HG02571 (cell line): ENCODE measurements around the gene GJC3.
"Not testable (repeated sequence)": the region's sequence is repeated elsewhere in the genome, so short reads cannot be mapped to it uniquely, and the experiment has no call there.

Experiments used
- ATAC-seq: cut with Tn5 transposase; IDR thresholded peaks from one replicate; pipeline ENCODE4 v1.9.1; 2021; ENCODE audit warnings: mild to moderate bottlenecking, moderate library complexity; ENCODE audit not compliant: unreplicated experiment

The GJC3 gene

DNA sequence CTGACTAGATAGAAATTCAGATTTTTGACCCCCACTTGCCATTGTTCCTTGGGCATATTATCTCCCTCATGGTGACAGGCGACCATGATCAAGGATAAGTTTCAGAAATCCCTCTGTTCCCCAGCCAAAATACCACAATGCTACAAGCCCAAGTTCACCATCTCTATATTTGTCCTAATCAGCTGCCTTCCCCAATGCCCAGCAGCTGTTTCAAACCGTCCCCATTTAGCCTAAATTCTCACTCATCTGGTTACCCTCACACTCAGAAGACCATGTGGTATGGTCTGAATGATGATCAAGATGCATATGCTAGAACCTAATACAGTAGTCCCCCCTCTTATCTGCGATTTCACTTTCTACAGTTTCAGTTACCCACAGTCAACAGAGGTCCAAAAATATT is 956 bp upstream of the GJC3 start:
- no peak for ATAC-seq

DNA sequence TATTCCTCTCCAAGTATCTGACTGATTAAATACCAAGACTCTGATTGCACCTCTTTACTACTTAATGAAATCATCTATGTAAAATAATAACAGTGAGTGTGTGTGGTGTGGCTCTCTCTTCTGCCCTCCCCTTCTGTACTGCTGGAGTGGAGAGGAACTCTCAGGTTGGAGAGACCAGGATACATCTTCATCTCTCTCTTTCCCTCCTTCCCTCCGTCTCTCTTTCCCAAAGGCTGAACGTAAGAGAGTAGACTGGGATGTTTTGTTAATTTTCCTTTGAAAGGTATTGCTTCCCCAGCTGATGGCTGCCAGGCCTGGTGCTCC is 272 bp upstream of the GJC3 start:
- ATAC-seq, result no peak

DNA sequence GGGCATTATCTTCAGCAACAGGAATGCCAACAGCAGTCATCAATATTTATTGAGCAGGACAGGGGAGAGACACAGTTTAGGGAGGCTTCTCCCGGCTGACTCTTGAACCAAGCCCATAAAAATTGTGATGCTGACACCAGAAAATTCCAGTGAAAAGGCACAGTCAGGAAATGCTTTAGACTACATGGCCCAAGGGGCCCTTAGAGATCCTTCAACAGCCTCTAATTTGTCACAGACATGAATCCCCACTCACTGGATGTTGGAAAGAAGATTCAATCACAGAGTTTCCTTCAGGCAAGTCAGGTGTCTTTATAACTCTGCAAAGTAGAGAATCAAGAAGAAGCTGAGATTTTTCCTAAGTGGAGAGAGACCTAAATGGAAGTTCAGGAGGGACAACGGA is 1.2 kb downstream of the GJC3 start:
- ATAC-seq, result no peak

DNA sequence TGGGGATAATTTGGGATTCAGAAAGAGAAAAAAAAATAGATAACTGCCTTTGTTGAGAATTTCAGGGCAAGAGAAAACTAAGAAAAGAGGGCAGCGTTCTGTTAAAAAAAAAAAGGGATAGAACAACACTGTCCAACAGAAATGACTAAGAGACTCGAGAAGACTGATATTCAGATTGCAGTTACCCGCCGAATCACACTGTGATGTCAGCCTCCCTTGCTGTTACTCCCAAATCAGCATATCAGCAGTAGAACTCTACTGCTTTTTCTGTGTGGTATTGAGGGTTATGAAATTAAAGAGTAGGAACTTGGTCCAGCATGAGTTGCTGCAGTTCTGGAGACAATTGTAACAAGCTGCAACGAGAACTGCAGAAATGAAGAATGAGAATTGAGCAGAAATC is 1.9 kb downstream of the GJC3 start:
- no peak for ATAC-seq

DNA sequence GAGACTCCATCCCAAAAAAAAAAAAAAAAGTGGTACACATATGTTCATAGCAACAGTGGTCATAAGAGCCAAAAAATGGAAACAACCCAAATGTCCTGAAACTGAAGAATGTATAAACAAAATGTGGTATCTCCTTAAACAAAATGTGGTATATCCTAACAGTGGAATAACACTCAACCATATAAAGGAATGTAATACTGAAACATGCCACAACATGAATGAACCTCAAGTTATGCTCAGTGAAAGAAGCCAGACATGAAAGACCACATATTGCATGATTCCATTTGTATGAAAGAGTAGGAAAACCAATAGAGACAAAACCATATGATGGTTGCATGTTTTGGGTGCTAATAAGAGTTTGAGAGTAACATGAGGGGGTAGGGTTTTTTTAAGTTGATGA is 3.1 kb downstream of the GJC3 start:
- ATAC-seq, result no peak

DNA sequence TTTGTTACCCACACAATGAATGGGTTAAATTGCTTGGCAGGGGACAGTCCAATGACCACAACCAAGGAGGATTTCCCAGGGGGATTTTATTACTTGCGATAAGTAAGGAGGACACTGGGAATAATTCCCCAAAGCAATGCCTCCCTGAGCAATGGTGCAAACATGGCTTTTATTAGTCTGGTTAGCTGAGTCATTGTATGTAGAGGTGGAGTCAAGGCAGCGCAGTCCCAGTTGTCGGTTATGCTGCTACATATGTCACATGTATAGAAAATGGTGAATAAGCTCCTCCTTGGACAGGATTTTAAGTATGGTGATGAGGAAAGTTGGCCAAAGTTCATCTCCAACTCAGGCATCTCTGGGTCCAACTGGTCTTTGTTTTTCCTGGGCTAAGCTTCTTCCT is 6.2 kb downstream of the GJC3 start:
- ATAC-seq, result no peak

DNA sequence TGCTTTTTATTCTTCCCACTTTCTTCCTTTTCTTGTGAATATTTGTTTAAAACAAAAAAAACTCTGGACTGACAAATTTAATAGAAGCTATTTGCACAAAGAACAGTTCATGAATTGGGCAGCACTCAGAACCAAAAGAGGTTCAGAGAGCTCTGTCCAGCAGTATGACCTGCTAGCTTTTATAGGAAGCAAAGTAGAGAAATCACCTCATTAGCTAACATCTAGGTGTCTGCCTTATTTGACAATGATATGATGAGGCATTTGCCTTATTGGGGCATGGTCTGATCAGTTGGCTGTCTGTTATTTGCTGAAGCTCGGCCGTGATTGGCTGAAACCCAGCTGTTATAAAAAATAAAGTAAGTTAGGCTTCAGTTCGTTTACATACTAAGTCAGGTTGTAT is 9.3 kb downstream of the GJC3 start:
- no peak for ATAC-seq

DNA sequence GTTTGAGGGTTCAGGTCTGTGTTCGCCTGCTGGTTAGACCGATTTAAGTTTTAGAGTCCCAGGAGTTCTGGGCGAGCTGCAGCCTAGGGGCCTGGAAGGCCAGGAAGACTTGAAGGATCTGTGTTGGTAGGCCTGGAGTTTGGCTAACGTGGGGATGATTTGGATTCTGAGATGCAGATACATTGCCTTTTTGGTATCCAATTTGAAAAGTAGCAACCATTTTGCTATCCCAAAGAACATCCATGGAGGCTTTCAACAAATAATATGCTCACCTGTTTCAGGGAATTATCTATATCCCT is 9.7 kb downstream of the GJC3 start:
- ATAC-seq, result no peak

DNA sequence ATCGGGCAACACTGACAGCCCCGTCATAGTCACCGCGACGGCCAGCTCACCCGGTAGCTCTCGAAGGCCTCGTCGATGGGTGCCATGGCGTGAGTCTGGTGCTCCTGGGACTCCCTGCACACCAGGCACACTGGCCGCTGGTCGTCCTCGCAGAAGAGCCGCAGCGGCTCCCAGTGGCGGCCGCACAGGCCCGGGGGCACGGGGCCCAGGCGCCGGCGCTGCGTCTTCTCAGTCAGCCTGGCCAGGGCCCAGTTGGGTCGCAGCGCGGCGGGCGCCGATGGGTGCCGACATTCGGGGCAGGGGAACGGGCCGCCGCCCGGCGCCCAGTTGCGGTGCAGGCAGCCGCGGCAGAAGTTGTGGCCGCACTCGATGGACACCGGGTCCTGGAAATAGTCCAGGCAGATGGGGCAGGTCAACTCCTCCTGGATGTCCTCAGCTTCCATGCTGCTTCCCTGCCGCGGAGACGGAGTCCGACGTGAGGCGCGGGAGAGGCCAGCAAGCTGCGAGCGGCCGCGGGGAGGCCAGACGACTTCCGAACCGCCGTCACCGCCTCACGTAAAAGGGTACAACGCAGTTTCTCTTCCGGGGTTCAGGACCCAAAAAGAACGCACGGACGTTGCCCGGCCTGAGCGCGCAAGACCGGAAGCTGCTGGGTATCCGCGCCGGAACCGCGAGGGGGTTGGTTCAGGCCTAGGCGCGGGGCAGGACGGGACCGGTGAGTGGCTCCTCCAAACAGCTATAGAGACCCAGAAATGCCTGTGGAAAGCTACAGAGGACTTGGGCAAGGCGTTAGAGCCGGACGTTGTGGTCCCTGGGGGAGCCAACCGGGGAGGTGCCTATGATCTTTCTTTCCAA is 10.2 kb downstream of the GJC3 start, which contains the start of gene TRIM4:
Gene TRIM4, minus strand, starts transcription at position 572 of the 855 bp plus-strand sequence. Its CDS starts 129 bp downstream, at position 443.
- peak; percentile 95 for ATAC-seq

DNA sequence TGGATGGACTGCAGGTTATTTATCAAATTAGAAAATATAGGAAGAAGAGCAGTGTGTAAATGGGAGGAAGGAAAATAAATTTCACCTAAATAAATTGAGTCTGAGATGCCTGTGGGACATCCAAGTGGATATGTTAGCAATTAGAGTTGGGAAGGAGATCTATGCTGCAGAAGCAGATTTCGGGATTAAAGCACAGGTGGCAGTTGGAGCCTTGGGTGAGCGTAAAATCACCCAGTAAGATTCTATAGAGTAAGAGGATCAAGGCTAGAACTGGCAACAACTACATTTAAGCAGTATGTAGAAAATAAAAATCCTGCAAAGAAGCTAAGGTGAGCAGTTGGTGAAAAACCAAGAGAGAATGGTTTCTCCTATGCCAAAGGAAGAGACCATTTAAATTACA is 18.4 kb downstream of the GJC3 start:
- no peak for ATAC-seq

DNA sequence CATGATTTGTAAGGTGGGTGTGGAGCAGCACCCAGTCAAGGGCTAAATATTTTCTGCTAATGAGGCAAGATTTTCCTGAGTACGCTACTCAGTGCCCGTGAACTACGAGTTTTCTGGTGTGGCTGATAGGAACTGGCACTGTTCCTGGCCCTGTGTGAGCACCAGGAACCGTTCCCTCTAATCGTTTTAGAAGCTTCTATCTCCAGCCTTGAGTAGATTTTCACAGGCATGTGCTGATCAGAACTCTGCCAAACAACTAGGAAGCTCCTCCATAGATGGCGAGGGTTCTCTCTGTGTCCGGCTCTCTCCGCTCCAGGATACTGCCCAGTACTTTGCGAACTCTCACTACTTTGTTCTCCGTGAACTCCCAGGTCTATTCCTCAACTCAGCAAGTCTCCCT is 27.8 kb downstream of the GJC3 start:
- no peak for ATAC-seq

DNA sequence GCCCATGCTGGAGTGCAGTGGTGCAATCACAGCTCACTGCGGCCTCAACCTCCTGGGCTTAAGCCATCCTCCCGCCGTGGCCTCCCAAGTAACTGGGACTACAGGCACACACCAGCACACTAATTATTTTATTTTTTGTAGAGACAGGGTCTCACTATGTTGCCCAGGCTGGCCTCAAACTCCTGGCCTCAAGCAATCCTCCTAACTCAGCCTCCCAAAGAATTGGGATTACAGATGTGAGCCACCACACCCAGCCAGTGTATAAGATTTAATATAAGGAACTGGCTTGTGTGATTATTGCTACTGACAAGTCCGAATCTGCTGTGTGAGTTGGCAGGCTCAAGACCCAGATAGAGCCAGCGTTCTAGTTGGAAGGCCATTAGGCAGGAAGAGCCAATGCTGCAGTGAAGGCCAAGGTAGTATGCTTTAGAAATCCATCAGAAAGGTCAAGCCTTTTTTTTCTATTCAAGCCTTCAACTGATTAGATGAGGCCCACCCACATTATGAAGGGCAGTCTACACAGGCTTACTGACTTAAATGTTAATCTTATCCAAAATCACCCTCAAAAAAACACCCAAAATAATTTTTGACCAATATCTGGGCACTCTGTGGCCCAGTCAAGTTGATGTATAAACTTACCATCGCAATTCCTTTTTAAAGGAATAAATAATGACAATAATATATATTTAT is 29.4 kb downstream of the GJC3 start:
- ATAC-seq, result no peak

DNA sequence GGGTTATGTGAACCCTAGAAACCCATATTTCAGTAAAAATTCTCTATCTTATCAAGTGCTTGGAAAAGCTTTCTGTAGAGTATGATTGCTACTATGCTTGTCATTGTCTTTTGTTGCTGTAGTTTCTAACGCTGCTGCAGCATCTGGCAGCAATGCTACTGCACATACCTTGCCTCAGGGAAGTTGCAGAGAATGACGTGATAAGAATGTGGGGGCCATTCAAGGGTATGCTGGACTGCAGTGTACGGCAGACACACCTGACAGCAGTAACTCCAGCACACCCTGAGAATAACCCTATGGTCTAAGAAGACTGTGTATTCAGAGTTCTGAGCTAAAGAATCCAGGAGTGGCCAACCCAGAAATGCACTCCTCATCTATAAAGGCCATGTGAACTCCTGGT is 30.6 kb downstream of the GJC3 start:
- ATAC-seq, result no peak

DNA sequence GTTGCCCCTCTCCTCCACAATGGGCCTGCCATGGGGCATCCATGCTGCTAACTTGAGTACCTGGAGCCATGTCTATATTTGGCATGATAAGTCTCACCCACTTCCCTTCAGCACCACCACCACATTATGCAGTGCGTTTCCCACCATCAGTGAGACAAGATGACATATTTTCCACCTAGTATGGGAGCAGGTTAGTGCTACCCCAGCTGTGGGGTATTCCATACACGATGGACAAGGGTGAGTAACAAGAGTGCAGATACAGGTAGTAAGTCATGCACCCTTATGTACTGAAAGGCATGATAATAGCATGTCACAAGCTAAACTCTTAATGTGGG is 31.4 kb downstream of the GJC3 start:
- no peak for ATAC-seq

DNA sequence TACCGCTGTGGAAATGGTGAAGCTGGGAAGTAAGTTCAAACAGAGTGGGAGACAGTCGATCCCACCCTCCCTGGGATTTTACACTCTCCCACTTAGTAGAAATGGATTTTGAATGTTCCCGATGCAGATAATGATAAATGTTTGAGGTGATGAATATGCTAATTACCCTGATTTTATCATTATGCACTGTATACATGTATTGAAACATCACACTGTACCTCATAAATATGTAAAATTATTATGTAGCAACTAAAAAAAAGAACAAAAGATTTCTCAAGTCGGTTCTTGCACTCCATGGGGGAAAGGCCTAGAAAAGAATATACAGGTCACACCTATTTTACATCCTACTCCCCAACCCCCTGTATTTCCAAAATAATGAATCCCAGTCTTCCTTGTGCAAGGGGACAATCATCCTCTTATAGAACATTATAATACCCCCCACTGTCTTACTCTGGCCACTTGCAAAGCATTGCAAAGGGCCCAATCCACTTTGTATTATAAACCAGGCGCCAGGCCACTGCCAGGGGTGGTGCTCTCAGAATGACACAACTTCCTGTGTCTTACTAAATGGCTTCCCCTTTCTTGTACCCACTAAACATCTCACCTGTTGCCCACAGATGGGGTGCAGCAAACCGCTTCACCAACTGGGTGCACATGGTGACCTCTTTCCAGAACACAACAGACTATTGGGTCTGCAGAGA is 31.9 kb downstream of the GJC3 start:
- no peak for ATAC-seq

DNA sequence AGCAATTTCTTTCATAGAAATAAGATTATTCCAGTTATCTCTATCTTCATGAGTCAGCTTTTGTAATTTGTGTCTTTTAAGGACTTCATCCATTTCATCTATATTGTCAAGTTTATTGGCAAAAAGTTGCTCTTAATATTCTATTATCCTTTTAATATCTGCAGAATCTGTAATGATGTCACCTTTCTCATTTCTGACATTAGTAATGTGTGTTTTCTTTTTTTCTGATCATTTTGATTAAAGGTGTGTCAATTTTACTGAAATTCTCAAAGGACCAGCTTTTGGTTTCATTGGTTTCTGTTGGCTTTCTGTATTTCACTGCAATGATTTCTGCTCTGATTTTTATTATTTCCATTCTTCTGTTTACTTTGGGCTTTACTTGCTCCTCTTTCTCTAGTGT is 34.7 kb downstream of the GJC3 start:
- ATAC-seq, result no peak

DNA sequence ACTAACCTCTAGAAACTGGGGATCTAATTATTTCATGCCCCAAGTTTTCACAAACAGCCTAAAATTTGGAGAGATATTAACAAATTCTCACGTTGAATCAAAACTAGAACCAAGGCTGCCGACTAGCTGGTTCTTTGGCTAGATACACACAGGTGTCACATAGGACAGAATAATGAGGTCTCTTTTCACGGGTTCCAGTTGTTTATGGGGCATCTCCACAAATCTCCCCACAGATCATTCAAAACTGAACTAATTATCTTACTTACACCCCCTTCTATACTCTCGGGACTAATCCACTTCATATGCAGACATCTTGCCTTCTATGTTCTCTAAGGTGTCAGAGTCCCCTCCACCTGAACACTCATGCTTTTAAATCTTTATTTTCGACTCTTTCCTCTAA is 36.1 kb downstream of the GJC3 start:
- ATAC-seq, result no peak

DNA sequence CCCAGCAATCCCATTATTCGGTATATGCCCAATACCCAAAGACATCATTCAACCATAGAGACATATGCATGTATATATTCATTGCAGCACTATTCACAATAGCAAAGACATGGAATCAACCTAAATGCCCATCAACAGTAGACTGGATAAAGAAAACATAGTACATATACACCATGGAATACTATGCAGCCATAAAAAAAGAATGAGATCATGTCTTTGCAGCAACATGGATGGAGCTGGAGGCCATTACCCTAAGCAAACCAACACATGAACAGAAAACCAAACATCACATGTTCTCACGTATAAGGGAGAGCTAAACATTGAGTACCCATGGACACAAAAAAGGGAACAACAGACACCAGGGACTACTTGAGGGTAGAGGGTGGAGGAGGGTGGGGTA is 39.1 kb downstream of the GJC3 start:
- not testable (repeated sequence) for ATAC-seq

DNA sequence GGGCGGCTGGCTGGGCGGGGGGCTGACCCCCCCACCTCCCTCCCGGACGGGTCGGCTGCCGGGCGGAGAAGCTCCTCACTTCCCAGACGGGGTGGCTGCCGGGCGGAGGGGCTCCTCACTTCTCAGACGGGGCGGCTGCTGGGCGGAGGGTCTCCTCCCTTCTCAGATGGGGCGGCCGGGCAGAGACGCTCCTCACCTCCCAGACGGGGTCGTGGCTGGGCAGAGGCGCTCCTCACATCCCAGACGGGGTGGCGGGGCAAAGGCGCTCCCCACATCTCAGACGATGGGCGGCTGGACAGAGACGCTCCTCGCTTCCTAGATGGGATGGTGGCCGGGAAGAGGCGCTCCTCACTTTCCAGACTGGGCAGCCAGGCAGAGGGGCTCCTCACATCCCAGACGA is 41.1 kb downstream of the GJC3 start:
- ATAC-seq, result not testable (repeated sequence)

DNA sequence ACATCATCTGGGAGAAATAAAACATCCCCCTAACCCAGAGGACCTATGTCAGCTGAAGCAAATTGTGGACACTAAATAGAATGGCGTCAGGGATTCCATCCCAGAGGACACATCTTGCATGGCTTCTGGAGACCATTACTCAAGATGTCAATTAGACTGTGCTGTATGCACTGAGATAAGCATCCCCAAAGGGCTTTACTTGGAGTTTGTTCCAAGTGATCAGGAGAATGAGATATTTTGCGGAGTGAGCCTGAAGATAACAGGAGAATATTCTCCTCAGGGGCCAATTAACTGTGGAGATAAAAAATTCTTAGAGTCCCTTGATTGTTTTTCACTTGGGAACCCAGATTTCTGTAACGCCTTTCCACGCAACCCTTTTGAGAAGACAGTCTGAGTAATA is 48.0 kb downstream of the GJC3 start:
- no peak for ATAC-seq

DNA sequence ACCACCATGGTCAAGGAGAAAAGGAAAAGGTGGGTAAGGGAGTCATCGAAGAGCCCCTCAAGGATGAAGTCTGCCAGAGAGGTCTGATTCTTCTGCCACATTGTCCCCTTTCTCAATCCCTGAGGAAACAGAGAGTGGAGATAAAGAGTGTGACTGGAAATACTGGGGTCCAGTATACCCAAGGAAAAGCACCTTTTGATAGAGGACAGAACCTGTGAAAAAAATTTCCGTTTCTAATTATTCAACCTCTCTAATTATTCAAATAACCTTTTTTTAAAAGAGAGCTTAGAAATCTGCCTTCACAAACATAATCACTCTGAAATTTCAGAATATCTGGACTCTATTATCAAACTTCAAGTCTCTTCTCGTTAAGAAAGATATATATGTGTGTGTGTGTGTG is 52.5 kb downstream of the GJC3 start, which contains the start of gene OR2AE1:
Gene OR2AE1, minus strand, starts transcription at position 101 of the 400 bp plus-strand sequence. Its CDS starts 0 bp downstream, at position 101.
- no peak for ATAC-seq

DNA sequence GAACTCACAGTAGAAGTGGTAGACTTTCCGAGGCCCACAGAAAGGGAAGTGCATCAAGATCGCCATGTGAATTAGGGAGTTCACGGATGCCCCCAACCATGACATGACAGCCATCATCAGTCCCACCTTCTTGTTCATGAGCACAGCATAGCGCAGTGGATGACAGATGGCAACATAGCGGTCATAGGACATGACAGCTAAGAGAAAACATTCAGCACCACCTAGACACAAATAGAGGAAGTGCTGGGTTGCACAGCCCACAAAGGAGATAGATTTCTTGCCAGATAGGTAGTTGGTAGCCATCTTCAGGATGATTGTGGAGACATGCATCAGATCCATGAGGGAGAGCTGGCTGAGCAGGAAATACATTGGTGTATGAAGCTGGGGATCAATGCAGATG is 52.9 kb downstream of the GJC3 start:
- no peak for ATAC-seq
